Activated CD4-positive, alpha-beta T cell treated with anti-CD3 and anti-CD28 coated beads, Interleukin-10, Interleukin-2, amounts not matched to agents 100 ng/mL and 50 ng/mL, durations not matched to agents 16 hours and 8 hours (primary cell): ENCODE measurements around the gene TNIK.
A peak's percentile ranks its signal among the peaks of the same experiment; 100 is the strongest.

Source experiments
- DNase-seq: peaks from one replicate; pipeline ENCODE4 v3.0.0-alpha.2; 2020

The TNIK gene

DNA sequence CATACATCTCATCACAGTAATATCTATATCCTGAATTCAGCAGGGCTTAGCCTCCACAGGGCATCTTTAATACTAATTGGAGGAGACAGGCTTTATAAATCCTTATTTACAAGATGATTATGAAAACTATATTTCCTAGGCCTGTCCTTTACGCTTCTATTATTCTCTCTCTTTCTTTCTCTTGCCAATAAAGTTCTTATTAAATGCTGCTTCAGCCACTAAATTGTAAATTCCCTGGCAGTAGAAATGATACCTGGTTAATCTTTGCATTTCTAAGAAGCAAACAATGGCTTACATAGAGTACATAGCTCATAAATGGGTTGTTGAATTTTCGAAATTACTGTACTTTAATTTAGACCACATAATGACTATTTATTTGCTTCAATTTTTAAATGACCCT, 43.5 kb downstream of the TNIK start:
- no peak for DNase-seq

DNA sequence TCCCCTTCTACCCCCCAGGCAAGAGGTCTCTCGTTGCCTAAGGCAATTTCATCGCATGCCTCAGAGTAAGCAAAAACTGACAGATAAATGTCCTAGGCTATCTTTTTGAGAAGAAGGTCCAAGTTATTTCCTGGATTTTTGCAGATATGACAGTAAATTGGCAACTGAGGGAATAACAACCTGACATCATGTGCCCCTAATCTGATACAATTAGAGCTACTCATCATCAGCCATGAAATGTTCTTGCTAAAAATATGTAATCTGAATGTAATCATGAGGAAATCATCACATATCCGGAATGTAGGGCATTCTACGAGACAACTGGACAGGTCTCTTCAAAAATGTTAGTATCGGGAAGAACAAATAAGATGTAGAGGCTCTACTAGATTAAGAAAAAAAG, 44.1 kb downstream of the TNIK start:
- DNase-seq: no peak

DNA sequence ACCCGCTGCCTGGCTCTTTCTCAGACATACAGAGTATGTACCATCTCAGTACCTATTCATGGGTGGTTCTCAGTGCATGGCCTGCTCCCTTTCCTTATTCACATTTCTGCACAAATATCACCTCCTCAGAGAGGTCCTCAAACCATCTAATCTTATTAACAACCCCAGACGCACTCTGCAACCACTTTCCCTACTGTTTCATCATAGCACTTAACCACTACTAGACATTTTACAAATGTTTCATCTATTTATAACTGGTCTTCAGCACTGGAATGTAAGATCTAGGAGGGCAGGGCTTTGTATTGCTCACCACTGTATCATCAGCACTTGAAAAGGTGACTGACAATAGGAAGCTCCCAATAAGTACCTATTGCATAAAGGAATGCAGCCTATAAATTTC, 45.1 kb downstream of the TNIK start:
- DNase-seq: no peak

DNA sequence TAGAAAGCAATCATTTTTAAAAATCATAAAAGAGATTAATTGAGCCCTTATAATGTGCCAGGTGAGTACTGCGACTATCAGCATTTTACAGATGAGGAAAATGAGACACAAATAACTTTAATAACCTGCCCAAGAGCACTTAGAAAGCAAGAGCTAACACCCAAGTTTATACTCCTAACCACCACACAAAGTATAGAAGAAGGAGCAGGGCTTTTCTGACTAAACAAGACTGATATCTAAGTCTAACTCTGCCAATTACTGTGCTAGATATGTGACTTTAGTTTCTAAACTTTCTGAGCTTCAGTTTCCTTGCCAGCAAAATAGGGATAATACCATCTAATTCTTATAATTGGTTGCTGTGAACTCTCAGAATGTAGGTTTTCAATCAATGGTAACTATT, 47.7 kb downstream of the TNIK start:
- no peak for DNase-seq

DNA sequence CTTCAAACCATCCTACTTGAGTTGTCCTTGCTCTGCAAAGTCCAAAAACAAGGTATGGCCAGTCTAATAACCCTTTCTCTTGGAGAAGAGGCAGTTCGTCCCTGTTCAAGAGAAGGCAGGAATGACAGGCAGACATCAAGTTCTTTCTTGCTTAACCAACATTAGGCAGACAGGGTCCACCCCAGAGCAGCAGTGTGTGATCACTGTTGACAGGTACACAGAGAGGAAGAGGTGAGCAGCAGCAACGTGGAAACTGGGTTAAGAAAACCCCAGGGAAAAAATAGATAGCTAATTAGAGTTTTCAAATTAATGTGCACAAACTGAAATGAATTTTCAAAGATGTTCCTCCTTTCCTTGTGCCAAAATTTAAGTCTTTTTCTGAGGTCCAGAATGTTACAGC, 48.2 kb downstream of the TNIK start:
- no peak for DNase-seq

DNA sequence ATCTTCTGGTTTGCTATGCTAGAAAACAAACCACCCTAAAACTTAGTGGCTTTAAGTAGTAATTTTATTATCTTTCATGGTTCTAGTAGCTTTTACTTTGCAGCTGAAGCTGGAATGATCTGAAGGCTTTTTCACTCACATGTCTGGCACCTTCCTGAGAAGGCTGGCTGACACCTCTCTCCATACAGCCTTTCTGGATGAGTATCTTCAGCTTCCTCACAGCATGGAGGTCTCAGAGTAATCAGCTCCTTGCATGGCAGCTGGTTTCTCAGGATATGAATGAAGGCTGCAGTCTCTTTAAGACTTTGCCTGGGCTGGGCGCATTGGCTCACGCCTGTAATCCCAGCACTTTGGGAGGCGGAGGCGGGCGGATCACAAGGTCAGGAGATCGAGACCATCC, 50.0 kb downstream of the TNIK start:
- DNase-seq: no peak

DNA sequence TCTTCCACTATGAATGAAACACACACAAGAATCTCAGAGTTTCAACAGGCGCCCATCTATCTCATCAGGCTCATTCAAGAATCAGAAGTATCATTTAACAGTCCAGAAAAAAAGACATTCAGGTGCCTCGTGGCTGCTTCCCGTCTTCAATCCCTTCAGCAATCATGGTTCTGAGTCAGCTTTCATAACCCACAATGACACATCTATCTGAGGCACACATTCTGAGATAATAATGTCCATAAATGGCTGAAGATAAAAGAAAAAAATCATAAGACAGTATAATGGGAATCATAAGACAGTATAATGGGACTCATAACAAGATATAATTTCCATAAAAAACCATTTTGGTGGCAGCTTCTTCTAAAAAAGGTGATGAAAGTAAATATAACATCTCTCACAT, 52.4 kb downstream of the TNIK start:
- peak; percentile 40 for DNase-seq

DNA sequence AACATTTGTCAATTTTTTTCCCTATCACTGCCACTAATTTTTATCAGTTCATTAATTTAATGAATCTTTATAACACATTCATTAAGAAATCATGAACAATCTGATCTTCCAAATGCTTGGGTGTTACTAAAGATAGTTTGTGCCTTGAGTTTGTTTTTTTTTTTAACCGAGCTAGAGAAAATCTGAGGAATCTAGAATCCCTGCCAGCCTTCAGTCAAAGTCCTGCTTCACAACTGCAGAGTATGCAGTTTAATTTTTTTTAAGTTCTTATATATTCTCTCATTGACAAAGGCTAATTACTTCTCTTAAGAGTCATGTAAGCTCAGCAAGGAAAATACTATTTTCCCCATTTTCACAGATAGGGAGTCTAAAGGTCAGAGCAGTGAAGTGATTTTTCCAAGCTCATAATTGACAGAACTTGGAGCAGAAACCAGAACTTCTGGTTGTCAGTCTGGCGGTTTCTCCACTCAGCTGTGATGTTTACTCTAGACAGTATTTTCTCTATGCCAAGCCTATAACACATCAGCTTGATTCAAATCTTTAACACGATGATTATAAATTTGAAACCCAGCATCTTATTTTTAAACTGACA, 55.7 kb downstream of the TNIK start:
- DNase-seq: no peak

DNA sequence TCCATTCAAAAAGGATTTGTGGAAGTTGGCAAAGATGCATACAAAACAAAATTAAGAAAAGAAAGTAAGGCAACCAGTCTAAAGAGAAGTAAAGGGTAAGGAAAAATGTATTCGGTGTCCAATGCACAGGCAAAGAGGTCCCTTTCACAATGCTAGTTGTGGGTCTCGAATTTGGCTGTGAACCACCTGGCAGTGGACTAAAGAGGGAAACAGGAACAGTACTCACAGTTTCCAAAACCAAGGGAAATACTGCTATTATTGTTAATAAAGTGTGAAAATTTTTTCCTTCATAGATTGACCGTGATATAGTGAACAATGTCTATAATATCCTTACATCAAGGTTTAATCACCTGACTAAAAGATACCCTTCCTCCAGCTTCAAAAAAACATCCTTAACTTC, 57.9 kb downstream of the TNIK start:
- DNase-seq: no peak

DNA sequence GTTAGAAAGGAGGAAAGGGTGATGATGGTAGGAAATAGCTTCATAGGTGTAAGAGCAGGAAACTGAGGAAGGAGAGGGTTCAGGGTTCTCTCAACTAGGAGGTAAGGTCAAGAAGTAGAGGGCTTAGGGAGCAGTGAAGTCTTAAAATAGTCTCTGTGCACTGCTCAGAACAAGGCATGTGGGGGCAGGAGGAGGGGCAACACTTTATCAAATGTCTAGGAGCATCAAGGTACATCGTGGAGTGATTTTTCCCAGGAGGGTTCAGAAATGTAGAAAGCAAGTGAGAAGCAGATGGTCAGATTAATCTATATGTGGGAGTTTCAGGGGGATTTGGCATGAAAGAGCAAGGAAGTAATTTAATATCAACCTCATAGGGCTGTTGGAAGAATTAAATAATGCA, 58.8 kb downstream of the TNIK start:
- no peak for DNase-seq

DNA sequence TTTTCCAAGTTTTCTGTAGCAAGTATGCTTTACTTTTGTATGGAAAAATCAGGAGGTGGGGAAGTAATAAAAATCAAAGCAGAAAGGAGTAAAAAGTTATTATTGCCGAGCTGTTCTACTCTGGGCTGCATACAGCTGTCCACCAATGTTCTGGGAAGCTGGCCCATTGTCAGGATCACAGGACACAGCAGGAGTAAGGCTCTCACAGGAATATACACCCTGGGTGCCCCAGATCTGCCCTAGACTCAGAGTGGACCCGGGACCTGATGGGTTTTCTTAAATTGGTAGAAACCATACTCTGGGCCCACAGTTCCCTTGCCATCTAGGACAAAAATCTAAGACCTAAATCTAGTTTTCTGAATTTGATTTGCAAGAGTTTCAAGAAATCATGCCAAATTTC, 60.4 kb downstream of the TNIK start:
- no peak for DNase-seq

DNA sequence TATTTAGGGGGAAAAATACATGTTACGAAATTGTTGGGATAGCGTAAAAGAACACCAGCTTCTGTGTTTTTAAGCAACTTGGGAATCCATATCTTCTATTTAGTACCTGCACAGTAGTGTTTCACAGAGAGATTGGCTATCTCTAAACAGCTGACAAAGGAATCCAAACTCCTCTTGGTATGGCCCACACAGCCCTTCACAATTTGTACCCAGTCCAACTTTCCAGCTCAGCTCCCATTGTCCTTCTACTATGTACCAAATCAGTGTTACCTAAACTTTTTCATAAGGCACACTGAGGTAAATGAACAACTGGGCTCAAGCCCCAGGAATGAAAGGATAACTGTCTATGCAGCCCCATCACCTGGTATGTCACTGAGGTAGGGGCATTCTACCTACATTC, 61.9 kb downstream of the TNIK start:
- no peak for DNase-seq

DNA sequence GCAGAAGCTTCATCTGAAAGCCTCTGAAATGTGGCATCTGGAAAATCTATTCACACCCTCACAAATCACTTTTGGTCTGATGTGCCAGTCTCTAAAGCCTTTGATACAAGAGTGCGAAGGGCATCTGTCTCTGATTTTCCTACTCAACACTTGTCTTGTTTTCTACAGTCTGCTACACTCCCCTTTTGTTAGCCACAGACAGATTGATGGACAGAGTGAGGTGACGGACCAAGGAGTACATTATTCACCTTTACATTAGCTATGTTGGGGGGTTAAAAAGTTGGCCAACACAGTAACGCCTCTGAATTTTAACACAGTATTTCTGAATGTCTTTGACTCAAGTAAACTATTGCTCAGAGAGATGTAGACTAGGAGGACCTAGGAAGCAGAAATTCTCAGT, 63.1 kb downstream of the TNIK start:
- no peak for DNase-seq

DNA sequence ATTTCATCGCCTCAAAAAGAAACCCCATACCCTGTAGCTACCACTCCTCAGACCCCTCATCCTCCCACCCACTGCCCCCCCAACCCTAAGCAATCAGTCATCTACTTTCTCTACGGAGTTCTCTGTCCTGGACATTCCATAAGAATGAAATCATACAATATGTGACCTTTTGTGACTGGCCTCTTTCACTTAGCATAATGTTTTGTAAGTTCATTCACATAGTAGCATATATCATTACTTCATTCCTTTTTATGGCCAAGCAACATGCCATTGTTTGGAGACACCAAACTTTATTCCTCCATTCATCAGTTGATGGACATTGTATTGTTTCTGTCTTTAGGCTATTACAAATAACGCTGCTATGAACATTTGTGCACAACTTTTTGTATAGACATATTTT, 64.2 kb downstream of the TNIK start:
- no peak for DNase-seq

DNA sequence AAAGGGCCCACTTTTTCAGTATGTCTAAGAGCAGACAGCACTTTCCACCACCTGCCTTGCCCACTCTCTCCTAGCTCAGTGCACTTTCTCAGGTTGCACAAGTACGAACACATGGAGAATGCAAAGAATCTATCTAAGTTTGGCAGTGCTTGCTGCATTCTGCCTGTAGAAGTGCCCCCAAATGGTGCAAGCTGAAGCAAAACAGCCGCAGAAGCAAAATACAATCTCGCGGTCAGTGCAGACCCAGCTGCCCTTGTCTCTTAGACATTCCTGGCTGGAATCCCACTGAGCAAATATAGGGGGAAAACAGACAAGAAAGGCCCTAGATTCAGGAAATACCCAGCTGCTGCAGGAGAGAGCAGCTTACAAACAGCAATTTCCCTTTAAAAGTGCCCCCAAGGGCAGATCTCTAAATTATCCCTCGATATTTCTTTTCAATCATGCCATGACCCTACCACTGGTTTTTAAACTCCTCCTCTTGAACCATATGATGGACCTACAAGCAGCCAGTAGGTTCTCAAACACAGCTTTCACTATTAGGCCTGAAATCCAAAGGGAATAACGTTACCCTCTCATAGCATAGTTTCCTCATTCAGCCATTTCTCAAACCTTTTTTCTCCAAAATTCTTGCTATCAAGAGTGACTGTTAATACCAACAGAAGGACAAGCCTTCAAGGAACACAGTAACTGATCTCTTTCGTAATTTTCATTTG, 67.0 kb downstream of the TNIK start:
- DNase-seq: no peak

DNA sequence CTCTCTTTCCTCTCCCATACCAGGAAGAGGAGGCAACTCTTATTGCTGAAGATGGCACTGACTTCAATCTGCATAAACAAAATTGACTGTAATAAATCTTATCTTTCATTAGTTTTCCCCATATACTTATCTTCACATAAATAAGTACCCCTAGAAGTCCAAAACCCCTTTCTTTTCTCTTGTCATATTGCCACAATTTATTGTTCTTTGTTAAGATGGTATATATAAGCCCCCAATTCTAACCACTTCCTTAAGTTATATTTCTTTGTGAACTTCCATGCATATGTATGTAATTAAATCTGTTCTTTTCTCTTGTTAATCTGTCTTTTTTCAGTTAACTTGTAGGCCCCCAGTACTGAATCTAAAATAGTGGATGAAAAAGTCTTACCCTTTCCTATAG, 68.8 kb downstream of the TNIK start:
- no peak for DNase-seq

DNA sequence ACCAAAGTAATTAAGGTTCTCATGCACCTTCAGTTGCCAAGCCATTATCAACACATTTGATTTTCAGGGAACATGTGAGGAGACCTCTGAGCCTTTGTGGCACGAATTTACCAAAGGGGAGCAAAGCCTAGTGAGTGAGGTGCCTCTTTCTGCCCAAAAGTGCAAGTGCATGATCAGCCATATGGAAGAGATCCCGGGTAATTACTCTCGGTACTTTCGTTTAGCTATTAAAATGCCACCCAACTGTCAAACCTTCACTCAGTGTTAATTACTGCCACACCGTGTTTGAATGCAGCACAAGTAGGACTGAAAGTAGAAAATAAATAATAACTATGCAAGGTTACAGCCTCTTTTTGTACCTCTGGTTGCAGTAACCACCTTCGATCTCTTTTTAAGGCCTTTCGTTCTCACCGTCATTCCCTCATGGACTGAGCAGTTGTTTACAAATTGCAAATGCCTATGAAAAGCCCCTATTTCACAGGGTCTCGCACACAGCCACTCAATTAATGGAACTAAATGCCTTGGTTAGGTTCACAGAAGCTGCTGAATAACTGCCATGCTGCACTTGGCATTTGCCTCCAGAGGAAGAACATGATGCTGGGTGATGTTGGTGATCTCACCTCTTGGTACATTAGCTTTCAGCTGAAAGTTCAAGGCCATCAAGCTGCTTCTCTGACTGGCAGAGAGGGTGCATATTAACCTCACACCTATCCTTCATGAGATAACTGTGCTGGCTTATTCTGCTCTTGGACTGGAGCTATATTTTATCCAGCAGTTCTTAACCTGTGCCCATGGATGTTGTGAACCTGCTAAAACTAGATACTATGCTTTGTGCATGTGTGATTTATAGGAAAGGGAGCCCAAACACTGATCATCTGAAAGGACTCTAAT, 69.9 kb downstream of the TNIK start:
- DNase-seq: no peak

DNA sequence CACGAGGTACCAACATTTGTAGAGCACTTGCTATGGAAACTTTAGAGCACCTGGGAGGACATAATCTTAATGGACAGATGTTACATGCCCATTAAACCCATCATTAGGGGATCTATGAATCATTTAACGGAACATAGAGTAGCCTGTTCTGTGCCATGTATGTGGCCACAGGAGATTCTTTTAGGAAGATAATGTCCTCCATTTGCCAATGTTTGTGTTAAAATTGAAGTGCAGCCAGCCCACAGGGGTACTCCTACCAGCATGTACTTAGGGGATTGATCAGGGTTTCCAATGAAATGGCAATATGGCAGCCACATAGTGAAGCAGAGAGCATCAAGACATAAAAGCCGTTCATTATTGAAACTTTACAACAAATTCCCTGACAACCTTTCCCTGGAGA, 70.7 kb downstream of the TNIK start:
- DNase-seq: no peak

DNA sequence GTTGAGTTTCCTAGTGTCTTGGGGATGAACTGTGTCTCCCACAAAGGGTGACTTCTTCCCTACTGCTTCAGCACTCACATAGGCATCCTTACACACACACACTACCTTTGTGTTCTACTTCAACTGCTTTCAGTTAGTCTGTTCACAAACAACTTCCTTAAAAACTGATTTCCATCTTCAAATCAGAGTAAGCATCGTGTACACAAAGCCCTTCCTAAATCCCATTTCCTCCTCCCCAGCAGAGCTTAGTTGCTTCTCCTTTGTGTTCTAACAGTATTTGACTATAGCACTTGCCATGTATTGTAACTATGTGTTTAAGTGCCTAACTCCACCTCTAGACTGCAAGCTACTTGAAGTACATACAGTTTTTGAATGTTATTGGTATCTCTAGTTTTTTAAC, 71.7 kb downstream of the TNIK start:
- DNase-seq: no peak

DNA sequence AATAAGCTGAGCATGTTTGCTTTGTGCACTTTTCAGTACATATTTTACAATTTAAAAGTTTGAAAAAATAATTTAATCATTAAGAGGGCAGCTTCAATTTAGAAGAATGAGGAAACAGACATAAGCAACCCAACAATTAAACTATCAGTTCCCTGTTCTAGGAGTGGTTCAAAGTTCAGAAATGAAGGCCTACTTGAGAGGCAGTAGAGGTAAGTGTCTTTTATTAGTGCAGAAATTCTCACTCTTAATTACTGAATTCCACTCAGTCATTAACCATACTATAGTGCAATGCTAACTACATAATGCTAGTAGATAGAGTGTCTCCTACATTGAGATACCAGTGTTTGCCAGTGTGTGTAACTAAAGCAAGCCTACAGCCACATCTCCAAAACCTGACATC, 73.1 kb downstream of the TNIK start:
- no peak for DNase-seq

DNA sequence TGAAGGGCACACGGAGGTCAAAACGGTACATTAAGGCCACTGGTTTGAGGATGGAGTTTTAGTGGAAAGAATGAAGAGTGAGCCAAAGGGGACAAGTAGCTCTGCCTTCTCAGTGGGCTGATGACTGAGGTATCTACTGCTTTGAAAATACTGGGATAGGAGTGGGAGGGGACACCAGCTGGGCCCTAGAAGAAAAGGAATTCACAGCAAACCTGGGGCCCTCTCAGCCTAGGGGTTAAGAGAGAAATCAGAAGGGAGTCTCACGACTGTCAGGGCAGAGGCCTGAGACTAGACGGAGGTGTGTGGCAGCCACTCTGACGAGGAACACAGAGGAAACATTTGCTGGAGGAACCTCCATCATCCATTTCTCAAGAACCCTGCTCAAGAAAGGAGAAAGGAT, 75.1 kb downstream of the TNIK start:
- DNase-seq: no peak

DNA sequence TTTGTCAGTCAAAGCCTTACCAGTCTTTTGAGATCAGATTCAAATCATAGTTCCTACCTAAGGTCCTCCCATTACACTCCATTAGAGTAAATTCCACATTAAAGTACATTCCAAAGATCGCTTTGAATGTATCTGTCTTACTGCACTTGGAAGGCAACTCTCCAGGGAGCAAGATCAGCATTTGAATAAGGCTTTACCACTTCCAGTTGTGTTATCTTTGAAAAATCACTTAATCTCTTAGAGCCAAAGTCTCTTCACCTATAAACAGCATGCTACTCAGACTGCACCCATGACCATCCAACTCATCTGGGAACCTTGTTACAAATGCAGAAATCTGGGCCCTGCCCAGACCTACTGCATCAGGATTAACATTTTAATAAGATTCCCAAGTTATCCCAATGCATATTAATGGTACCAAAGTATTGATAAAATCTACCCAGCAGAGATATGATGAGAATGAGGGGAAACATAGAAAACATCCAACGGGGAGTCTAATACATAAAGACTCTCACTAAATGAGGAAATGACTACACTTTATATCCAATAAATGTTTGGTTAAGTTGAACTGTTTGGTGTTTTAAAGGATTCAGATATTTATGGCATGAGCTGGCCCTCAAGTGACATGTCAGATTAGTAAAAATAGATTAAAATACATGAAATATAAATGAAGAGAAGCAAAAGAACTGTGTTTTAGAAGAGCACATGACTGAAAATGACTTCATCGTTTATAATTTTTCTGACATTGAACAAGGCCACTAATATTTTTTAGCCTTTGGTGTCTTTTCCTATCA, 75.9 kb downstream of the TNIK start:
- no peak for DNase-seq
